H1 (cell line): ENCODE results near the gene CCDC9B. TPM values are rescaled to one million over a fixed set of nuclear protein-coding genes. Genes with fewer than 3 reads are reported as not detected.
A peak's percentile ranks its signal among the peaks of the same experiment; 100 is the strongest.

Experiments used
- CTCF ChIA-PET: fragments of 300-600 bp; sonication (Branson Sonifier 250); formaldehyde crosslinking; loops from one replicate; lab custom pipeline; 2021; ENCODE audit not compliant: partially characterized antibody; lab: Charles Lee
- POLR2A ChIA-PET: fragments of 300-600 bp; sonication (Branson Sonifier 250); formaldehyde crosslinking; loops from one replicate; lab custom pipeline; 2021; ENCODE audit warnings: inconsistent platforms; ENCODE audit not compliant: partially characterized antibody; lab: Charles Lee
- DNase-seq, 2 experiments: peaks; one replicate each; pipeline versions ENCODE4 v3.0.0 to v3.0.0-alpha.2; 2010 to 2022; ENCODE audit warnings: low spot score in 2 of 2, low read depth in 1 of 2, mixed read lengths in 1 of 2
- FAIRE-seq: peaks from 2 replicates; lab custom pipeline; 2011; peaks lifted over from hg19 to GRCh38; lab: Jason Lieb, UNC
- H2AFZ ChIP-seq: 2 replicates; pipeline ENCODE4 v1.8.1; 2012; ENCODE audit warnings: low read length, inconsistent platforms
- H2AK5ac ChIP-seq: 2 replicates; pipeline ENCODE4 v1.6.1; 2013; ENCODE audit warnings: low read depth, low read length
- H2BK120ac ChIP-seq: replicated peaks from 2 replicates; pipeline ENCODE3; 2013; ENCODE audit warnings: low read depth, low read length, inconsistent platforms
- H2BK12ac ChIP-seq: 2 replicates; pipeline ENCODE4 v1.6.1; 2013; ENCODE audit warnings: low read depth, low read length
- H2BK15ac ChIP-seq: 2 replicates; pipeline ENCODE4 v1.6.1; 2013; ENCODE audit warnings: low read length
- H2BK20ac ChIP-seq: 2 replicates; pipeline ENCODE4 v1.6.1; 2013; ENCODE audit warnings: low read length
- H2BK5ac ChIP-seq: 2 replicates; pipeline ENCODE4 v1.6.1; 2013; ENCODE audit warnings: low read depth, low read length
- H3K14ac ChIP-seq: 2 replicates; pipeline ENCODE4 v1.6.1; 2013; ENCODE audit warnings: inconsistent platforms; ENCODE audit not compliant: insufficient read length
- H3K18ac ChIP-seq: 2 replicates; pipeline ENCODE4 v1.6.1; 2013; ENCODE audit warnings: low read length; ENCODE audit errors: extremely low read depth
- H3K23ac ChIP-seq: 2 replicates; pipeline ENCODE4 v1.6.1; 2013; ENCODE audit warnings: inconsistent platforms; ENCODE audit not compliant: insufficient read length
- H3K23me2 ChIP-seq: 2 replicates; pipeline ENCODE4 v1.6.1; 2013; ENCODE audit warnings: low read depth, low read length
- H3K27ac ChIP-seq: 2 replicates; pipeline ENCODE4 v1.6.1; 2011; ENCODE audit warnings: low read depth, low read length, inconsistent platforms
- H3K27me3 ChIP-seq, 4 experiments: replicated peaks in 1 of 4; 1 replicate in 1 of 4; 2 replicates in 3 of 4; pipeline versions ENCODE4 v1.6.1 to v1.8.1; 2011 to 2013; ENCODE audit warnings: low read length in 3 of 4, mild to moderate bottlenecking in 3 of 4, inconsistent platforms in 2 of 4, mixed read lengths in 2 of 4, moderate library complexity in 1 of 4; ENCODE audit not compliant: control insufficient read depth in 3 of 4, insufficient read depth in 3 of 4; ENCODE audit errors: extremely low read depth in 1 of 4
- H3K36me3 ChIP-seq, 4 experiments: 2 replicates each; pipeline versions ENCODE4 v1.6.1 to v1.8.1; 2011 to 2013; ENCODE audit warnings: mild to moderate bottlenecking in 4 of 4, low read length in 3 of 4, moderate library complexity in 2 of 4, control low read depth in 1 of 4, inconsistent platforms in 1 of 4; ENCODE audit not compliant: insufficient read depth in 4 of 4, control insufficient read depth in 2 of 4
- H3K4ac ChIP-seq: replicated peaks from 2 replicates; pipeline ENCODE3; 2013; ENCODE audit warnings: low read length, low read depth, mixed read lengths, inconsistent platforms; ENCODE audit not compliant: insufficient read length
- H3K4me1 ChIP-seq, 4 experiments: replicated peaks in 1 of 4; 1 replicate in 1 of 4; 2 replicates in 3 of 4; pipeline versions ENCODE4 v1.6.1 to v1.8.1; 2011 to 2013; ENCODE audit warnings: low read length in 3 of 4, inconsistent platforms in 2 of 4, mixed read lengths in 1 of 4; ENCODE audit not compliant: insufficient read depth in 4 of 4, control insufficient read depth in 3 of 4
- H3K4me2 ChIP-seq, 2 experiments: 2 replicates each; pipeline versions ENCODE4 v1.6.1 to v1.8.1; 2011 to 2013; ENCODE audit warnings: low read depth in 2 of 2, low read length in 2 of 2, control low read depth in 1 of 2, inconsistent platforms in 1 of 2, mild to moderate bottlenecking in 1 of 2; ENCODE audit not compliant: insufficient read depth in 1 of 2
- H3K4me3 ChIP-seq, 4 experiments: fragments of 200-600, 300-600 bp in 1 of 4; sonication (generic), shearing (Covaris generic), sonication (Bioruptor Twin) in 1 of 4; 2 replicates each; pipeline versions ENCODE4 v1.5.1 to v1.8.1; 2011 to 2016; ENCODE audit warnings: low read length in 4 of 4, low read depth in 3 of 4, control low read depth in 2 of 4, inconsistent platforms in 2 of 4, mild to moderate bottlenecking in 2 of 4, mixed read lengths in 1 of 4, moderate library complexity in 1 of 4; ENCODE audit not compliant: insufficient read depth in 2 of 4; ENCODE audit errors: extremely low read depth in 1 of 4
- H3K56ac ChIP-seq: replicated peaks from 2 replicates; pipeline ENCODE3; 2013; ENCODE audit warnings: low read depth, mild to moderate bottlenecking, mixed read lengths, low read length, inconsistent platforms; ENCODE audit not compliant: insufficient read length
- H3K79me1 ChIP-seq: 2 replicates; pipeline ENCODE4 v1.6.1; 2013; ENCODE audit warnings: low read depth, low read length, control low read depth
- H3K79me2 ChIP-seq, 2 experiments: 2 replicates each; pipeline versions ENCODE4 v1.6.1 to v1.8.1; 2012 to 2013; ENCODE audit warnings: low read length in 2 of 2, mild to moderate bottlenecking in 2 of 2, inconsistent platforms in 1 of 2; ENCODE audit not compliant: insufficient read depth in 2 of 2, control insufficient read depth in 1 of 2
- H3K9ac ChIP-seq, 4 experiments: replicated peaks in 1 of 4; 1 replicate in 1 of 4; 2 replicates in 3 of 4; pipeline versions ENCODE4 v1.6.1 to v1.8.1; 2011 to 2013; ENCODE audit warnings: low read depth in 3 of 4, low read length in 3 of 4, control low read depth in 2 of 4, mild to moderate bottlenecking in 2 of 4, moderate library complexity in 2 of 4, inconsistent platforms in 1 of 4; ENCODE audit errors: extremely low read depth in 1 of 4
- H3K9me3 ChIP-seq, 2 experiments: 2 replicates each; pipeline versions ENCODE4 v1.6.1 to v1.8.1; 2012 to 2013; ENCODE audit warnings: mild to moderate bottlenecking in 2 of 2, moderate library complexity in 2 of 2, control low read depth in 1 of 2, inconsistent platforms in 1 of 2, low read depth in 1 of 2, low read length in 1 of 2, mixed read lengths in 1 of 2; ENCODE audit not compliant: insufficient read depth in 2 of 2
- H4K20me1 ChIP-seq, 2 experiments: replicated peaks in 1 of 2; 2 replicates each; pipeline versions ENCODE3 to v1.8.1; 2011 to 2013; ENCODE audit warnings: inconsistent platforms in 2 of 2, low read length in 2 of 2, mild to moderate bottlenecking in 1 of 2; ENCODE audit not compliant: insufficient read depth in 2 of 2, control insufficient read depth in 1 of 2
- H4K5ac ChIP-seq: 2 replicates; pipeline ENCODE4 v1.6.1; 2013; ENCODE audit warnings: low read length, low read depth, mixed read lengths, inconsistent platforms; ENCODE audit not compliant: insufficient read length
- H4K8ac ChIP-seq: 2 replicates; pipeline ENCODE4 v1.8.0; 2013; ENCODE audit warnings: mild to moderate bottlenecking, moderate library complexity, low read length, inconsistent platforms; ENCODE audit not compliant: insufficient read depth; ENCODE audit errors: extremely low read depth
- H4K91ac ChIP-seq: replicated peaks from 2 replicates; pipeline ENCODE3; 2013; ENCODE audit warnings: low read length, mixed read lengths, inconsistent platforms; ENCODE audit not compliant: insufficient read length
- CBX8 ChIP-seq: fragments of 300-800, 300-1000 bp; sonication (generic); IDR thresholded peaks from 2 replicates; pipeline ENCODE4 v1.7.1; 2016; ENCODE audit warnings: low read depth, low read length, borderline replicate concordance
- EZH2 ChIP-seq: fragments of 200-600 bp; sonication (generic); IDR thresholded peaks from 2 replicates; pipeline ENCODE4 v1.7.1; 2012; ENCODE audit warnings: low read depth, mild to moderate bottlenecking, moderate library complexity, low read length, inconsistent platforms; ENCODE audit not compliant: severe bottlenecking
- RBBP5 ChIP-seq: IDR thresholded peaks from 2 replicates; pipeline ENCODE4 v1.7.1; 2012; ENCODE audit warnings: low read depth, mild to moderate bottlenecking, inconsistent platforms, low read length, moderate library complexity, borderline replicate concordance
- SP2 ChIP-seq: IDR thresholded peaks from 2 replicates; pipeline ENCODE4 v1.6.1; 2012; ENCODE audit warnings: mild to moderate bottlenecking, low read length, inconsistent platforms
- WGBS, 2 experiments: shearing (Covaris generic) in 1 of 2; methylation state at CpG; one replicate each; pipeline versions ENCODE4 v1.1.6 to v1.1.7; 2013 to 2015; ENCODE audit warnings: low lambda C conversion rate in 2 of 2, mixed read lengths in 2 of 2, inconsistent platforms in 1 of 2, low coverage in 1 of 2, missing lambda C conversion rate in 1 of 2; ENCODE audit not compliant: insufficient replicate concordance in 2 of 2, insufficient coverage in 1 of 2, insufficient read length in 1 of 2; ENCODE audit errors: extremely low coverage in 1 of 2, missing lambda C conversion rate in 1 of 2; 5-methylcytosine and 5-hydroxymethylcytosine counted together
- polyA plus RNA-seq, 7 experiments: library from polyadenylated mRNA; depleted of rRNA in 3 of 7; stranded (reverse) in 5 of 7; unstranded in 2 of 7; fragments of >200 nt in 5 of 7; fragments of 200-250 nt in 2 of 7; gene quantifications; 1 replicate in 5 of 7; 2 replicates in 1 of 7; 4 replicates in 1 of 7; pipeline versions ENCODE4 v1.2.1 to v1.2.3, GENCODE V29; 2011 to 2013; ENCODE audit warnings: missing spikeins in 2 of 7, mixed read lengths in 2 of 7
- total RNA-seq: library from RNA; stranded (reverse); fragmentation: NEBNext Ultra II Directional; extraction: Animal tissue kit (Norgen Biotek cat#: 25700); gene quantifications from 2 replicates; pipeline ENCODE4 v1.2.1, GENCODE V29; 2021

CCDC9B gene
- total and polyA plus RNA-seq, 2 of the 8 experiments (the other 6 are each of a cell fraction or from before 2014, with no cell fraction given) = 0.45 to 0.78 TPM

GRCh38 chr15:40340038-40340739 is 550 bp downstream of the CCDC9B start:
- H4K8ac ChIP-seq = peak overlapping the region; percentile 89
- peak overlapping the region; percentile 52; the same call in 1 of the 2 replicates for H2BK5ac ChIP-seq
- peak overlapping the region; percentile 38 for H2BK120ac ChIP-seq
- no peak for FAIRE-seq
- H3K14ac ChIP-seq = no peak overlapping the region
- no peak overlapping the region for H3K56ac ChIP-seq
- H3K79me1 ChIP-seq = no peaks in the 10 kb centered on the region
- H2AK5ac ChIP-seq = no peak overlapping the region
- peak overlapping the region; percentile 90; the same call in 1 of the 2 replicates for H2BK20ac ChIP-seq
- no peaks in the 10 kb centered on the region for H3K23me2 ChIP-seq
- H3K4me1 ChIP-seq = peaks cover 0 to 31% (median 22%) of the 10 kb centered on the region in 4 experiments; a peak in 6 of 7 replicates
- no peak overlapping the region for H2BK12ac ChIP-seq
- H3K79me2 ChIP-seq = no peaks in the 10 kb centered on the region
- H4K20me1 ChIP-seq = no peaks in the 10 kb centered on the region
- peak overlapping the region; percentile 13 for H4K5ac ChIP-seq
- H2BK15ac ChIP-seq = no peak overlapping the region
- H3K4me3 ChIP-seq = no peak overlapping the region
- H4K91ac ChIP-seq = peak overlapping the region; percentile 61
- no peak overlapping the region for H3K4ac ChIP-seq
- H2AFZ ChIP-seq = no peak overlapping the region; the same call in 1 of the 2 replicates
- peak overlapping the region; percentile 90 for H3K18ac ChIP-seq
- ChIA-PET POLR2A (interaction anchor here (0.9 to 8.1 kb wide), 8 partner anchors 10 to 55 kb away, joined by 3 to 66 read pairs (median 4); partner anchors contain the start of gene INAFM2), CTCF (interaction anchor here (0.6 to 27.4 kb wide), 16 partner anchors 12 to 539 kb away, joined by 3 to 584 read pairs (median 36); partner anchors contain the start of genes ANKRD63, DISP2, INAFM2 and IVD)
- peaks cover 0 to 4% (median under 1%) of the 10 kb centered on the region in 4 experiments; a peak in 1 of 7 replicates for H3K27me3 ChIP-seq
- TF ChIP-seq CBX8 (no peak), SP2 (no peak), EZH2 (no peak), RBBP5 (0 out of 2 replicates have a peak, but pooled peaks have one; percentile 34)
- TF ChIP-seq, all 59 proteins: peak for 1
- H3K27ac ChIP-seq = no peak overlapping the region
- DNase-seq = peak in 1 of 2 experiments; percentile 56
- no peak overlapping the region for H3K9ac ChIP-seq
- no peaks in the 10 kb centered on the region for H3K9me3 ChIP-seq
- no peak overlapping the region for H3K4me2 ChIP-seq
- WGBS, 2 experiments = 89% methylated on average over 7 of the region's 14 CpGs; no CpG with 5 or more reads in 1 of the 2 experiments
- H3K36me3 ChIP-seq = no peaks in the 10 kb centered on the region
- no peak overlapping the region for H3K23ac ChIP-seq
